Measurements from ENCODE around the gene NRXN3. TPM values are rescaled to one million over a fixed set of nuclear protein-coding genes. Genes with fewer than 3 reads are reported as not detected.

The NRXN3 gene
- total RNA-seq, 1 experiment from 2014 or later: not detected

DNA sequence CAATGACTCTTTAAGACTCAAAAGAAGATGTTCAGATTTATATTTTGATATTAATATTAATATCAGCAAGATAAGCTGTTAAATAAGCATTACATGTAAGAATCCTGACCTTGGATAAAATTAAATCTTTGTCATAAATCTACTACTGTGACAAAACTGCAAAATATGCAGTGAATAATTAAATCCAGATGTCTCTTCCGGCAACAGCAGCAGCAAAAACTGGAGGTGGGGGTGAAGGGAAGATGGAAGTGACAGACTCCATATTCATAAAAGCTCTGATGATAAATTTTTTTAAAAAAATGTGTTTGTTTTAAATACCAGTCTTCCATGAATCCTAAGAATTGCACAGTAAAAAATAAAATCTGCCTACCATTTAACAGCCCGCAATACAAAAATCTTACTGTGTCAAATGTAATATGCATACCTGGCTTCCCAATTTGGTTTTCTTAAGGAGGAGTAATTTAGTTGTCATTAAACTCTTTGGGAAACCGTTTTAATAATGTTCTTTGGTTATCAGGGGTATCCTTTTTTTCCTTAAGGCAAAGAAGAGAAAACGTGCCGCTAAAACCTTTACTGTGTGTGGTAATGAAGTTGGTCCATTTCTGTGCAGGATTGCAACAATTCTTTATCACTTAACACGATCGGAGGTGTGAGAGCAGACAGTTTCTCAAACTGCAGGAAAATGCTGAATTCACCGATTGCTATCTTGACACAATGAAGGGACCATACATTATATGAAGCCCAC lies 1562.9 kb downstream of the NRXN3 start (continued):
- TF ChIP-seq, protein P1, sequence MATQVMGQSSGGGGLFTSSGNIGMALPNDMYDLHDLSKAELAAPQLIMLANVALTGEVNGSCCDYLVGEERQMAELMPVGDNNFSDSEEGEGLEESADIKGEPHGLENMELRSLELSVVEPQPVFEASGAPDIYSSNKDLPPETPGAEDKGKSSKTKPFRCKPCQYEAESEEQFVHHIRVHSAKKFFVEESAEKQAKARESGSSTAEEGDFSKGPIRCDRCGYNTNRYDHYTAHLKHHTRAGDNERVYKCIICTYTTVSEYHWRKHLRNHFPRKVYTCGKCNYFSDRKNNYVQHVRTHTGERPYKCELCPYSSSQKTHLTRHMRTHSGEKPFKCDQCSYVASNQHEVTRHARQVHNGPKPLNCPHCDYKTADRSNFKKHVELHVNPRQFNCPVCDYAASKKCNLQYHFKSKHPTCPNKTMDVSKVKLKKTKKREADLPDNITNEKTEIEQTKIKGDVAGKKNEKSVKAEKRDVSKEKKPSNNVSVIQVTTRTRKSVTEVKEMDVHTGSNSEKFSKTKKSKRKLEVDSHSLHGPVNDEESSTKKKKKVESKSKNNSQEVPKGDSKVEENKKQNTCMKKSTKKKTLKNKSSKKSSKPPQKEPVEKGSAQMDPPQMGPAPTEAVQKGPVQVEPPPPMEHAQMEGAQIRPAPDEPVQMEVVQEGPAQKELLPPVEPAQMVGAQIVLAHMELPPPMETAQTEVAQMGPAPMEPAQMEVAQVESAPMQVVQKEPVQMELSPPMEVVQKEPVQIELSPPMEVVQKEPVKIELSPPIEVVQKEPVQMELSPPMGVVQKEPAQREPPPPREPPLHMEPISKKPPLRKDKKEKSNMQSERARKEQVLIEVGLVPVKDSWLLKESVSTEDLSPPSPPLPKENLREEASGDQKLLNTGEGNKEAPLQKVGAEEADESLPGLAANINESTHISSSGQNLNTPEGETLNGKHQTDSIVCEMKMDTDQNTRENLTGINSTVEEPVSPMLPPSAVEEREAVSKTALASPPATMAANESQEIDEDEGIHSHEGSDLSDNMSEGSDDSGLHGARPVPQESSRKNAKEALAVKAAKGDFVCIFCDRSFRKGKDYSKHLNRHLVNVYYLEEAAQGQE (IDR thresholded peaks at IDR 0.05; ENCODE audit: low read depth): no peak
- no peak for TF ChIP-seq POLR2AphosphoS5 (IDR thresholded peaks at IDR 0.05; ENCODE audit: low read depth, low read length)
- TF ChIP-seq RAD21 (IDR thresholded peaks at IDR 0.05; ENCODE audit: low read depth): no peak
- no peak for TF ChIP-seq SP1 (IDR thresholded peaks at IDR 0.05; ENCODE audit: low read depth)

DNA sequence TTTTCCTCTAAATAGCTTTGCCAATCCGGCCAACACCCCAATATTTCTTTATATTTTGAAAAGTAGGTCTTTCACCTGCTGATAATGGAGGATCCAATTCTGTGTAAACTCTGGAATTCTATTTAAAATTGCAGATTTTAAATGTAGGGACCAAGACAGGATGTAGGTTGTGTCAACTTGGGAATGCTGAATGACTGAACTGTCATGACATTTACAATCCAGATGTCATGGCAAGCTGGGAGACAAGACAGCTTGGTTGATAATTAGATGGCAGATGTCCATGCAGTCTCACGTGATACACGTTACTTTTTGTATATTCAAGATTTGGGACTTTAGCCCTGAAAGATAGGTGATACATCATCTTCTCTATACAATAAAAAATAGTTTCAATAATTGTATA lies 1564.0 kb downstream of the NRXN3 start:
- no peak overlapping the region for H3K4me2 ChIP-seq (ENCODE audit: low read length)
- H3K9me2 ChIP-seq (ENCODE audit: insufficient read depth): no peaks in the 10 kb centered on the region
- TF ChIP-seq YY1 (IDR thresholded peaks at IDR 0.05; ENCODE audit: extremely low read depth, insufficient replicate concordance, low read depth, low read length) (no peak), POLR2AphosphoS5 (IDR thresholded peaks at IDR 0.05; ENCODE audit: low read depth, low read length) (no peak), EGR1 (IDR thresholded peaks at IDR 0.05; ENCODE audit: low read depth) (no peak), EZH2 (IDR thresholded peaks at IDR 0.05) (no peak), SRF (IDR thresholded peaks at IDR 0.05; ENCODE audit: low read depth) (no peak), ZFX (IDR thresholded peaks at IDR 0.05) (no peak)
- H2AFZ ChIP-seq (ENCODE audit: low read depth, low read length, poor library complexity, severe bottlenecking): no peak overlapping the region
- H3K36me3 ChIP-seq (ENCODE audit: control insufficient read depth in 1 of 2, insufficient read depth in 2 of 2, low read length in 2 of 2): no peaks in the 10 kb centered on the region
- no peak overlapping the region for H3K4me3 ChIP-seq (replicated peaks in 1 of 2; ENCODE audit: low read depth in 1 of 2, low read length in 2 of 2)
- no peaks in the 10 kb centered on the region for H3K4me1 ChIP-seq (ENCODE audit: control insufficient read depth in 1 of 2, insufficient read depth in 2 of 2, low read length in 2 of 2)
- H3K27me3 ChIP-seq (ENCODE audit: insufficient read depth, low read length): no peaks in the 10 kb centered on the region
- intact Hi-C loops (cut with micrococcal nuclease): no loop called here
- no peaks in the 10 kb centered on the region for H4K20me1 ChIP-seq (ENCODE audit: insufficient read depth)
- H3K9me3 ChIP-seq (ENCODE audit: control insufficient read depth in 1 of 2, insufficient read depth in 1 of 2, low read depth in 1 of 2, low read length in 2 of 2): peaks cover 9 to 13% of the 10 kb centered on the region in 2 experiments; a peak in 2 of 4 replicates
- DNase-seq (ENCODE audit: low read depth, low spot score) (no peak), ATAC-seq (no peak)
- H3K79me2 ChIP-seq (ENCODE audit: insufficient read depth, low read length): no peaks in the 10 kb centered on the region
- POLR2A ChIA-PET: no interaction called here
- no peak overlapping the region for H3K27ac ChIP-seq (ENCODE audit: low read depth, low read length)
- H3K9ac ChIP-seq (ENCODE audit: low read length): no peak overlapping the region
- RAD21 ChIA-PET (ENCODE audit: low non-redundant PET in 1 of 2, low total read pairs in 2 of 2, uncharacterized antibody in 2 of 2, unreplicated experiment in 2 of 2): no interaction called here
- CTCF ChIA-PET: no interaction called here
- BruUV-seq (replicated peaks): no TSS peak

Data from HCT116 (cell line).